ENCODE results near the gene VPS26B. TPM values are rescaled to one million over a fixed set of nuclear protein-coding genes. Genes with fewer than 3 reads are reported as not detected.
A peak's percentile ranks its signal among the peaks of the same experiment; 100 is the strongest.

The VPS26B gene
- total and polyA plus RNA-seq, 9 of the 15 experiments (the other 6 are each of a cell fraction or from before 2014, with no cell fraction given): 3.5 to 43.3 (median 27.4) TPM

GRCh38 chr11:134275534-134276395 lies 51.3 kb downstream of the VPS26B start, which contains the start of gene GLB1L3 (continued):
- no peak for TF ChIP-seq FOXA1 (IDR thresholded peaks at IDR 0.05; ENCODE audit: borderline replicate concordance)
- no peak for TF ChIP-seq POLR2AphosphoS2 (IDR thresholded peaks at IDR 0.05; ENCODE audit: low read length)
- no peak for TF ChIP-seq KDM5B (IDR thresholded peaks at IDR 0.05; ENCODE audit: insufficient replicate concordance, low read depth, low read length)
- TF ChIP-seq ZNF586 (CRISPR knock-in tag; conservative IDR thresholded peaks at IDR 0.05): no peak
- TF ChIP-seq CSDE1 (IDR thresholded peaks at IDR 0.05): no peak
- TF ChIP-seq TGIF2 (CRISPR knock-in tag; IDR thresholded peaks at IDR 0.05): no peak
- TF ChIP-seq FOXJ2 (tag; IDR thresholded peaks at IDR 0.05): no peak
- no peak for TF ChIP-seq HCFC1 (IDR thresholded peaks at IDR 0.05; ENCODE audit: low read depth, low read length)
- no peak for TF ChIP-seq ZNF184 (CRISPR knock-in tag; IDR thresholded peaks at IDR 0.05)
- no peak for TF ChIP-seq TAF15 (IDR thresholded peaks at IDR 0.05; ENCODE audit: low read depth, low read length)
- TF ChIP-seq ZNF232 (CRISPR knock-in tag; IDR thresholded peaks at IDR 0.05): no peak
- TF ChIP-seq E2F5 (CRISPR knock-in tag; IDR thresholded peaks at IDR 0.05): no peak
- TF ChIP-seq TFE3 (CRISPR knock-in tag; IDR thresholded peaks at IDR 0.05): no peak
- TF ChIP-seq CBX8 (IDR thresholded peaks at IDR 0.05; ENCODE audit: borderline replicate concordance, extremely low read depth, low read depth, low read length, poor library complexity, severe bottlenecking): peak; percentile 83
- no peak for TF ChIP-seq E2F3 (CRISPR knock-in tag; IDR thresholded peaks at IDR 0.05)
- TF ChIP-seq ZBTB49 (CRISPR knock-in tag; IDR thresholded peaks at IDR 0.05; ENCODE audit: borderline replicate concordance): no peak
- TF ChIP-seq ASH1L (IDR thresholded peaks at IDR 0.05; ENCODE audit: borderline replicate concordance, low read depth, partially characterized antibody): no peak
- no peak for TF ChIP-seq MYNN (IDR thresholded peaks at IDR 0.05)
- TF ChIP-seq MYNN (CRISPR knock-in tag; IDR thresholded peaks at IDR 0.05): no peak
- no peak for TF ChIP-seq PCBP1 (IDR thresholded peaks at IDR 0.05; ENCODE audit: low read depth, low read length, poor library complexity, severe bottlenecking)
- no peak for TF ChIP-seq ZKSCAN1 (IDR thresholded peaks at IDR 0.05; ENCODE audit: low read depth, low read length)
- TF ChIP-seq CBX5 (IDR thresholded peaks at IDR 0.05; ENCODE audit: borderline replicate concordance, low read depth): no peak
- TF ChIP-seq HDAC3 (IDR thresholded peaks at IDR 0.05; ENCODE audit: borderline replicate concordance, partially characterized antibody): no peak
- no peak for TF ChIP-seq XRCC4 (IDR thresholded peaks at IDR 0.05; ENCODE audit: extremely low read depth, insufficient read depth, insufficient read length)

Measured in K562 (cell line).